Subcutaneous abdominal adipose tissue (tissue), 5 donors: ENCODE results near the gene ACSF3.

Experiments
- H3K27ac ChIP-seq: one replicate; pipeline ENCODE4 v1.7.0; 2013; ENCODE audit warnings: low read depth, mild to moderate bottlenecking, inconsistent platforms, low read length, moderate library complexity
- H3K27me3 ChIP-seq, 5 donors: one replicate each; pipeline ENCODE4 v1.7.0; 2013; ENCODE audit warnings: low read length in 5 of 5, inconsistent platforms in 1 of 5; ENCODE audit not compliant: control insufficient read depth in 5 of 5, insufficient read depth in 4 of 5
- H3K36me3 ChIP-seq, 5 donors: one replicate each; pipeline ENCODE4 v1.7.0; 2013; ENCODE audit warnings: low read length in 5 of 5; ENCODE audit not compliant: control insufficient read depth in 5 of 5, insufficient read depth in 5 of 5
- H3K4me1 ChIP-seq, 5 donors: one replicate each; pipeline ENCODE4 v1.7.0; 2013; ENCODE audit warnings: low read length in 5 of 5, mild to moderate bottlenecking in 3 of 5, moderate library complexity in 1 of 5; ENCODE audit not compliant: control insufficient read depth in 5 of 5, insufficient read depth in 5 of 5
- H3K4me3 ChIP-seq, 5 donors: one replicate each; pipeline ENCODE4 v1.7.0; 2013; ENCODE audit warnings: low read length in 5 of 5, low read depth in 1 of 5
- H3K9ac ChIP-seq, 5 donors: one replicate each; pipeline ENCODE4 v1.7.0; 2013; ENCODE audit warnings: low read length in 5 of 5, mild to moderate bottlenecking in 4 of 5, moderate library complexity in 3 of 5
- H3K9me3 ChIP-seq, 5 donors: one replicate each; pipeline ENCODE4 v1.7.0; 2013; ENCODE audit warnings: low read length in 5 of 5; ENCODE audit not compliant: control insufficient read depth in 5 of 5
- donor health status: healthy.
- donor health status: healthy.
- donor health status: healthy.
- donor health status: healthy.
- donor health status: healthy.

ACSF3 gene

GRCh38 chr16:89050119-89050867 lies 43.4 kb upstream of the ACSF3 start:
- H3K9me3 ChIP-seq: no peaks in the 10 kb centered on the region
- H3K4me3 ChIP-seq: no peak overlapping the region
- no peak overlapping the region for H3K9ac ChIP-seq
- H3K36me3 ChIP-seq: no peaks in the 10 kb centered on the region
- H3K4me1 ChIP-seq: peaks cover 0 to 5% (median 0%) of the 10 kb centered on the region in 5 donors
- H3K27ac ChIP-seq: no peak overlapping the region
- peaks cover 50 to 65% (median 57%) of the 10 kb centered on the region in 5 donors for H3K27me3 ChIP-seq

GRCh38 chr16:89050868-89051311 lies 42.8 kb upstream of the ACSF3 start:
- H3K4me1 ChIP-seq: peaks cover 0 to 5% (median 0%) of the 10 kb centered on the region in 5 donors
- peaks cover 52 to 66% (median 54%) of the 10 kb centered on the region in 5 donors for H3K27me3 ChIP-seq
- no peaks in the 10 kb centered on the region for H3K9me3 ChIP-seq
- H3K27ac ChIP-seq: no peak overlapping the region
- no peaks in the 10 kb centered on the region for H3K36me3 ChIP-seq
- H3K4me3 ChIP-seq: no peak overlapping the region
- no peak overlapping the region for H3K9ac ChIP-seq

GRCh38 chr16:89051521-89052166 lies 42.0 kb upstream of the ACSF3 start:
- no peaks in the 10 kb centered on the region for H3K9me3 ChIP-seq
- H3K4me1 ChIP-seq: peaks cover 0 to 5% (median 0%) of the 10 kb centered on the region in 5 donors
- H3K27ac ChIP-seq: no peak overlapping the region
- no peak overlapping the region for H3K9ac ChIP-seq
- no peaks in the 10 kb centered on the region for H3K36me3 ChIP-seq
- H3K4me3 ChIP-seq: peak overlapping the region in 1 of 5 donors; percentile 46
- peaks cover 52 to 71% (median 59%) of the 10 kb centered on the region in 5 donors for H3K27me3 ChIP-seq

- Histone ChIP-seq H3K27me3 (peaks cover 50 to 72% (median 60%) of the 10 kb centered on the region in 5 donors), H3K9me3 (no peaks in the 10 kb centered on the region), H3K4me1 (peaks cover 0 to 5% (median 0%) of the 10 kb centered on the region in 5 donors), H3K4me3 (peak overlapping the region in 2 of 5 donors; percentile 36 to 46), H3K27ac (no peak overlapping the region), H3K9ac (no peak overlapping the region), H3K36me3 (no peaks in the 10 kb centered on the region)
These were observed 41.3 kb upstream of the ACSF3 start for GRCh38 chr16:89052191-89052889.

- Histone ChIP-seq H3K27ac (no peak overlapping the region), H3K36me3 (no peaks in the 10 kb centered on the region), H3K9me3 (no peaks in the 10 kb centered on the region), H3K4me3 (peak overlapping the region in 2 of 5 donors; percentile 36 to 46), H3K9ac (no peak overlapping the region), H3K4me1 (peaks cover 0 to 5% (median 0%) of the 10 kb centered on the region in 5 donors), H3K27me3 (peaks cover 47 to 72% (median 63%) of the 10 kb centered on the region in 5 donors)
These were observed 40.5 kb upstream of the ACSF3 start for GRCh38 chr16:89052890-89053724.

GRCh38 chr16:89053725-89054029 lies 40.0 kb upstream of the ACSF3 start:
- Histone ChIP-seq H3K27me3 (peaks cover 49 to 72% (median 62%) of the 10 kb centered on the region in 5 donors), H3K9me3 (no peaks in the 10 kb centered on the region), H3K36me3 (no peaks in the 10 kb centered on the region), H3K27ac (no peak overlapping the region), H3K9ac (no peak overlapping the region), H3K4me1 (peaks cover 0 to 5% (median 0%) of the 10 kb centered on the region in 5 donors), H3K4me3 (no peak overlapping the region)

GRCh38 chr16:89054261-89054661 lies 39.4 kb upstream of the ACSF3 start:
- peaks cover 0 to 2% (median 0%) of the 10 kb centered on the region in 5 donors for H3K9me3 ChIP-seq
- H3K36me3 ChIP-seq: no peaks in the 10 kb centered on the region
- H3K4me3 ChIP-seq: no peak overlapping the region
- peaks cover 46 to 68% (median 56%) of the 10 kb centered on the region in 5 donors for H3K27me3 ChIP-seq
- H3K4me1 ChIP-seq: peaks cover 0 to 5% (median 0%) of the 10 kb centered on the region in 5 donors
- no peak overlapping the region for H3K27ac ChIP-seq
- H3K9ac ChIP-seq: no peak overlapping the region

- Histone ChIP-seq H3K36me3 (no peaks in the 10 kb centered on the region), H3K4me3 (no peak overlapping the region), H3K27me3 (peaks cover 41 to 63% (median 54%) of the 10 kb centered on the region in 5 donors), H3K9ac (no peak overlapping the region), H3K4me1 (peaks cover 0 to 5% (median 0%) of the 10 kb centered on the region in 5 donors), H3K9me3 (peaks cover 0 to 2% (median 0%) of the 10 kb centered on the region in 5 donors), H3K27ac (no peak overlapping the region)
These were observed 38.9 kb upstream of the ACSF3 start for GRCh38 chr16:89054714-89055113.

- no peak overlapping the region for H3K4me3 ChIP-seq
- H3K36me3 ChIP-seq: no peaks in the 10 kb centered on the region
- H3K27me3 ChIP-seq: peaks cover 38 to 59% (median 50%) of the 10 kb centered on the region in 5 donors
- H3K9me3 ChIP-seq: peaks cover 0 to 2% (median 0%) of the 10 kb centered on the region in 5 donors
- peaks cover 0 to 5% (median 0%) of the 10 kb centered on the region in 5 donors for H3K4me1 ChIP-seq
- H3K27ac ChIP-seq: no peak overlapping the region
- H3K9ac ChIP-seq: no peak overlapping the region
These were observed 38.3 kb upstream of the ACSF3 start for GRCh38 chr16:89055313-89055712.
